HG03558 (cell line): ENCODE measurements around the gene PELO.

Source experiments
- ATAC-seq: cut with Tn5 transposase; IDR thresholded peaks from one replicate; pipeline ENCODE4 v1.9.1; 2021; ENCODE audit warnings: moderate number of reproducible peaks; ENCODE audit not compliant: unreplicated experiment; ENCODE audit errors: extremely low read depth

PELO gene

GRCh38 chr5:52770287-52770939, 17.3 kb upstream of the PELO start:
- ATAC-seq = no peak

GRCh38 chr5:52771343-52772039, 16.2 kb upstream of the PELO start:
- peak; percentile 93 for ATAC-seq

GRCh38 chr5:52772668-52773067, 15.0 kb upstream of the PELO start:
- ATAC-seq = no peak

GRCh38 chr5:52773342-52773741, 14.4 kb upstream of the PELO start:
- ATAC-seq = no peak

GRCh38 chr5:52774005-52774410, 13.7 kb upstream of the PELO start:
- no peak for ATAC-seq

GRCh38 chr5:52776116-52776515, 11.6 kb upstream of the PELO start:
- no peak for ATAC-seq

GRCh38 chr5:52777186-52777585, 10.5 kb upstream of the PELO start:
- no peak for ATAC-seq

GRCh38 chr5:52778781-52779180, 8.9 kb upstream of the PELO start:
- ATAC-seq = no peak

- ATAC-seq = no peak
These were observed 8.5 kb upstream of the PELO start for GRCh38 chr5:52779213-52779612.

- no peak for ATAC-seq
These were observed 4.3 kb upstream of the PELO start for GRCh38 chr5:52783226-52783959.

GRCh38 chr5:52784737-52785136, 3.0 kb upstream of the PELO start:
- ATAC-seq = no peak

GRCh38 chr5:52786391-52786790, 1.3 kb upstream of the PELO start:
- no peak for ATAC-seq

GRCh38 chr5:52786949-52787599, 642 bp upstream of the PELO start:
- peak; percentile 35 for ATAC-seq

- no peak for ATAC-seq
These were observed 747 bp downstream of the PELO start for GRCh38 chr5:52788505-52788821.

GRCh38 chr5:52789378-52789777, 1.7 kb downstream of the PELO start:
- no peak for ATAC-seq

GRCh38 chr5:52789851-52790250, 2.1 kb downstream of the PELO start:
- no peak for ATAC-seq

GRCh38 chr5:52791366-52791765, 3.6 kb downstream of the PELO start:
- no peak for ATAC-seq

- ATAC-seq = no peak
These were observed 6.8 kb downstream of the PELO start for GRCh38 chr5:52794519-52794918.

GRCh38 chr5:52796031-52796430, 8.3 kb downstream of the PELO start:
- ATAC-seq = no peak

GRCh38 chr5:52796516-52797103, 8.9 kb downstream of the PELO start:
- no peak for ATAC-seq

- ATAC-seq = no peak
These were observed 11.2 kb downstream of the PELO start for GRCh38 chr5:52798938-52799337.
